ENCODE data around the gene OPCML. TPM values are rescaled to one million over a fixed set of nuclear protein-coding genes. Genes with fewer than 3 reads are reported as not detected.

Gene OPCML
- total RNA-seq, 1 donor from 2014 or later: 4.1 TPM

GRCh38 chr11:133388260-133388659 lies 144.0 kb downstream of the OPCML start:
- peaks cover 10% of the 10 kb centered on the region for H3K4me1 Mint-ChIP-seq (ENCODE audit: unreplicated experiment)
- DNase-seq (ENCODE audit: low spot score): no peak
- H3K27me3 Mint-ChIP-seq (ENCODE audit: unreplicated experiment): no peaks in the 10 kb centered on the region
- H3K4me3 Mint-ChIP-seq (ENCODE audit: unreplicated experiment): no peak overlapping the region
- H3K27ac Mint-ChIP-seq (ENCODE audit: unreplicated experiment): no peak overlapping the region
- TF ChIP-seq, protein P1, sequence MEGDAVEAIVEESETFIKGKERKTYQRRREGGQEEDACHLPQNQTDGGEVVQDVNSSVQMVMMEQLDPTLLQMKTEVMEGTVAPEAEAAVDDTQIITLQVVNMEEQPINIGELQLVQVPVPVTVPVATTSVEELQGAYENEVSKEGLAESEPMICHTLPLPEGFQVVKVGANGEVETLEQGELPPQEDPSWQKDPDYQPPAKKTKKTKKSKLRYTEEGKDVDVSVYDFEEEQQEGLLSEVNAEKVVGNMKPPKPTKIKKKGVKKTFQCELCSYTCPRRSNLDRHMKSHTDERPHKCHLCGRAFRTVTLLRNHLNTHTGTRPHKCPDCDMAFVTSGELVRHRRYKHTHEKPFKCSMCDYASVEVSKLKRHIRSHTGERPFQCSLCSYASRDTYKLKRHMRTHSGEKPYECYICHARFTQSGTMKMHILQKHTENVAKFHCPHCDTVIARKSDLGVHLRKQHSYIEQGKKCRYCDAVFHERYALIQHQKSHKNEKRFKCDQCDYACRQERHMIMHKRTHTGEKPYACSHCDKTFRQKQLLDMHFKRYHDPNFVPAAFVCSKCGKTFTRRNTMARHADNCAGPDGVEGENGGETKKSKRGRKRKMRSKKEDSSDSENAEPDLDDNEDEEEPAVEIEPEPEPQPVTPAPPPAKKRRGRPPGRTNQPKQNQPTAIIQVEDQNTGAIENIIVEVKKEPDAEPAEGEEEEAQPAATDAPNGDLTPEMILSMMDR (IDR thresholded peaks at IDR 0.05; ENCODE audit: unreplicated experiment): no peak
- H3K9me3 Mint-ChIP-seq (ENCODE audit: unreplicated experiment): no peaks in the 10 kb centered on the region
- no peaks in the 10 kb centered on the region for H3K36me3 Mint-ChIP-seq (ENCODE audit: low read depth, unreplicated experiment)

DNA sequence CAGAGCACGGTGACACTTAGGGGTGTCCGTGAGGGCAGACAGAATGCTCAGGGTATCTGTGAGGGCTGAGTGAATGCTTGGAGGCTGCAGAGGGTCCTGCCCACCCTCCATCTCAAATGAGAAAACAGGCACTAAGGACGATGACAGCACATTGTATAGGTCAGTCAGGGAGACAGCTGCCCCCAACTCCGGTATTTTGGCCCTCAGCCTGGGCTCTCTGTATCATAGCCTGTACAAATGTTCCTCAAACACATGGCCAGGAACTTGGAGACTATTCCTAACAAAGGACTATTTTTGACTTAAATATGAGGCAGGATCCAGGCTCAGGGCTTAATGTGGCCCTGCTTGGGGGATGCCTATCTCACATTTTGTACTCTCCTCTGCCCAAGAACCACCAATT lies 145.4 kb downstream of the OPCML start:
- Mint-ChIP-seq H3K9me3 (ENCODE audit: unreplicated experiment) (no peaks in the 10 kb centered on the region), H3K4me1 (ENCODE audit: unreplicated experiment) (peaks cover 10% of the 10 kb centered on the region), H3K27me3 (ENCODE audit: unreplicated experiment) (no peaks in the 10 kb centered on the region), H3K36me3 (ENCODE audit: low read depth, unreplicated experiment) (no peaks in the 10 kb centered on the region), H3K4me3 (ENCODE audit: unreplicated experiment) (no peak overlapping the region), H3K27ac (ENCODE audit: unreplicated experiment) (no peak overlapping the region)
- no peak for DNase-seq (ENCODE audit: low spot score)
- TF ChIP-seq, protein P1 (IDR thresholded peaks at IDR 0.05; ENCODE audit: unreplicated experiment): no peak

GRCh38 chr11:133386262-133386661 lies 146.0 kb downstream of the OPCML start:
- H3K36me3 Mint-ChIP-seq (ENCODE audit: low read depth, unreplicated experiment): no peaks in the 10 kb centered on the region
- H3K4me3 Mint-ChIP-seq (ENCODE audit: unreplicated experiment): no peak overlapping the region
- peaks cover 10% of the 10 kb centered on the region for H3K4me1 Mint-ChIP-seq (ENCODE audit: unreplicated experiment)
- TF ChIP-seq, protein P1 (IDR thresholded peaks at IDR 0.05; ENCODE audit: unreplicated experiment): no peak
- no peak for DNase-seq (ENCODE audit: low spot score)
- no peak overlapping the region for H3K27ac Mint-ChIP-seq (ENCODE audit: unreplicated experiment)
- no peaks in the 10 kb centered on the region for H3K27me3 Mint-ChIP-seq (ENCODE audit: unreplicated experiment)
- H3K9me3 Mint-ChIP-seq (ENCODE audit: unreplicated experiment): no peaks in the 10 kb centered on the region

DNA sequence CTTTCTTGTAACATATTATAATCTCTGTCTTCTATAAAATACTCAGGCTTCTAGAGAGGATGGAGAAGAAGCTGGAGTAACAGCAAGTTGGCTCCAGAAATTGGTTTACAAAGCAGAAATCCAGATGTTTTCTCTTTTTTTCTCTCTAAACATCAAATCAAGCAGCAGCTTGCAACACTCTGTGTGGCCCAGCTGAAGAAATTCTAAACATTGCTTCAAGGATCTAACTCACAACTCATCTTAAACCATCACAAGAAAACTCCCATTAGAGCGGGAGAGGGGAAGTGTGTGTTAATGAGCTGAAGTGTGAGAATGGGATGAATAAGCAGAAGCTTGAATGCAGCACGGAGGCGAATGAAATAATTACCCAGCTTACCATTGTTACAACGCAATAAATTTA lies 146.5 kb downstream of the OPCML start:
- no peaks in the 10 kb centered on the region for H3K36me3 Mint-ChIP-seq (ENCODE audit: low read depth, unreplicated experiment)
- no peaks in the 10 kb centered on the region for H3K9me3 Mint-ChIP-seq (ENCODE audit: unreplicated experiment)
- no peak overlapping the region for H3K27ac Mint-ChIP-seq (ENCODE audit: unreplicated experiment)
- peaks cover 10% of the 10 kb centered on the region for H3K4me1 Mint-ChIP-seq (ENCODE audit: unreplicated experiment)
- no peak overlapping the region for H3K4me3 Mint-ChIP-seq (ENCODE audit: unreplicated experiment)
- H3K27me3 Mint-ChIP-seq (ENCODE audit: unreplicated experiment): no peaks in the 10 kb centered on the region
- no peak for DNase-seq (ENCODE audit: low spot score)
- TF ChIP-seq, protein P1 (IDR thresholded peaks at IDR 0.05; ENCODE audit: unreplicated experiment): no peak

- no peak overlapping the region for H3K4me3 Mint-ChIP-seq (ENCODE audit: unreplicated experiment)
- H3K27ac Mint-ChIP-seq (ENCODE audit: unreplicated experiment): no peak overlapping the region
- no peak for DNase-seq (ENCODE audit: low spot score)
- TF ChIP-seq, protein P1 (IDR thresholded peaks at IDR 0.05; ENCODE audit: unreplicated experiment): no peak
- H3K4me1 Mint-ChIP-seq (ENCODE audit: unreplicated experiment): peaks cover 10% of the 10 kb centered on the region
- no peaks in the 10 kb centered on the region for H3K36me3 Mint-ChIP-seq (ENCODE audit: low read depth, unreplicated experiment)
- no peaks in the 10 kb centered on the region for H3K27me3 Mint-ChIP-seq (ENCODE audit: unreplicated experiment)
- H3K9me3 Mint-ChIP-seq (ENCODE audit: unreplicated experiment): no peaks in the 10 kb centered on the region
Observed at GRCh38 chr11:133384731-133385130, 147.6 kb downstream of the OPCML start.
